ENCODE data around the gene CASP7. TPM values are rescaled to one million over a fixed set of nuclear protein-coding genes. Genes with fewer than 3 reads are reported as not detected.

The CASP7 gene
- total RNA-seq, result 1 to 10 TPM; 7.2 to 9.5 TPM

- DNase-seq (ENCODE audit: low spot score), result peak; percentile 84
- TF ChIP-seq CTCF (IDR thresholded peaks at IDR 0.05), result no peak
- H3K27ac ChIP-seq, result peak within 1 kb of the TSS; percentile 91 to 99
- H3K27me3 ChIP-seq, result no peaks in the 10 kb centered on the region
- H3K4me1 ChIP-seq, result peaks cover 0 to 19% of the 10 kb centered on the region in 2 donors
- H3K9me3 ChIP-seq, result peaks cover 0 to 2% of the 10 kb centered on the region in 2 donors
- peak within 1 kb of the TSS; percentile 98 for H3K4me3 ChIP-seq
- no peaks in the 10 kb centered on the region for H3K36me3 ChIP-seq
These were observed at the start of gene CASP7 for GRCh38 chr10:113679463-113680189. Gene CASP7, plus strand, starts transcription at chr10:113679912. Its CDS starts 17,582 bp downstream, at chr10:113697494.

DNA sequence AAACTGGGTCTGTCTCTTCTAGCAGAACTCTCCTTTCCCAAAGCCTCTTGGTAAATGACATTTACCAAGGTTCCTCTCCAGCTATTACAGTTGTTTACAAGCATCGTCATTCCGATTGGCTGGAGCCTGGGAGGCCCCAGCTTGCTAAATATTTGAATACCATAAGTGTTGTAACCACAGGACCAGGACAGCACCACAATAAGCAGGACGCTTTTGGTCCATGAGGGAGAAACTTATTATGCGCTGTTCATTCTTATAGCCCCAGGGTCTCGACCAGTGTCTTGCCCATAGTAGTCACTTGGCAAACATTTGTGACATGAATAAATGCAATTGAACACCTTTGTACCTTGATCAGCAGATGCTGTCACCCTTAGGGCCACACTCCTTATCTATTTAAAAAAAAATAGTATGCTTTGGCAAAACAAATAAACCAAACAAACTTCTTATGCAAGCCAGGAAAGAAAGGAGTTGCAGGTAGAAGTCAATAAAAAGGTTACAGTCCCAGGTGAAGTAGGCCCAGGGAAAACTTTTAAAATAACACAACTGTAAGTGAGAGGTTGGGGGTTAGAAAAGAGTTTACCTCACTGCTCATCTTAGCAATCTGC is 48.7 kb upstream of the CASP7 start:
- Histone ChIP-seq H3K36me3 (peaks cover 72% of the 10 kb centered on the region), H3K4me3 (no peak overlapping the region), H3K4me1 (peaks cover 0 to 31% of the 10 kb centered on the region in 2 donors), H3K27me3 (no peaks in the 10 kb centered on the region), H3K27ac (peak overlapping the region in 1 of 2 donors; percentile 25), H3K9me3 (no peaks in the 10 kb centered on the region)
- DNase-seq (ENCODE audit: low spot score), result no peak
- no peak for TF ChIP-seq CTCF (IDR thresholded peaks at IDR 0.05)

GRCh38 chr10:113631684-113632367 is 47.9 kb upstream of the CASP7 start:
- H3K9me3 ChIP-seq, result no peaks in the 10 kb centered on the region
- peaks cover 0 to 23% of the 10 kb centered on the region in 2 donors for H3K4me1 ChIP-seq
- no peak overlapping the region for H3K4me3 ChIP-seq
- peak overlapping the region in 1 of 2 donors; percentile 25 for H3K27ac ChIP-seq
- peaks cover 74% of the 10 kb centered on the region for H3K36me3 ChIP-seq
- no peak for DNase-seq (ENCODE audit: low spot score)
- H3K27me3 ChIP-seq, result no peaks in the 10 kb centered on the region
- TF ChIP-seq CTCF (IDR thresholded peaks at IDR 0.05), result no peak

DNA sequence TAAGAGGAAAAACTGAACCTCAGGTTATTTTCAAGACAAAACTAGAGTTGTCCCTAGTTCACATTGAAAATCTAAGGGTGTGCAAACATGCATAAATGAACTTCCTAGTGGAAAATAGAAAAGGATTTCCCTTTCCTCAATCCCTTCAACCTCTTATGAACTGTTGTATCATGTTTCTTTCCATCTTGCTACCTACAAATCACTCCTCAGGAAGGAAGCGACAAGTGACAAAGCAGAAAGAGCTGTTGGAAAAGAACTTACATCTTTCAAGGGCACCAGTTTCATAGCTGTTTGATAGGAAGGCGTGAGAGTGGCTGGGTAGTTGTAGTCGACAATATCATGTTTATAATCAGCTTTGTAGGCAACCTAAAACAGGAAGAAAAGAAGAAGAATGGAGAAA is 39.7 kb upstream of the CASP7 start:
- H3K4me3 ChIP-seq, result no peak overlapping the region
- H3K36me3 ChIP-seq, result peaks cover 50% of the 10 kb centered on the region
- no peak for DNase-seq (ENCODE audit: low spot score)
- no peaks in the 10 kb centered on the region for H3K27me3 ChIP-seq
- H3K4me1 ChIP-seq, result peaks cover 0 to 25% of the 10 kb centered on the region in 2 donors
- H3K9me3 ChIP-seq, result no peaks in the 10 kb centered on the region
- peak overlapping the region; percentile 14 to 39 for H3K27ac ChIP-seq
- no peak for TF ChIP-seq CTCF (IDR thresholded peaks at IDR 0.05)

DNA sequence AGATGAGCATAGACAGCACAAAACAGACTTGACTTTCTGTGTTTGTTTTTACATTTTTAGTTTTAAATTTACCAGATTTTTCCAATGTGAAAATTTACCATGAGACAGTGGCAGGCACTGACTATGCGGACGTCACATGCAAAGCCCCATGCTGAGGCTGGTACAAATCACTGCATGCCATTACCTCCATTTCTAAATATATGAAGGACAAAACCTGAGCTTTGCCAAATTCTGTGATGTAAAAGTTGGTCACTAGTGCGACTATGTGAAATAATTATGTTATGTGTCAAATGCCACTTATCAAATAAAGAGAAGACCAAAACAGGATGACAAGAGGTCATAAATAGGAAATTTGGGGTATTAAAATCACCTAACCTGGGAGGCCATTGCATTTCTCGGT is 38.0 kb upstream of the CASP7 start:
- Histone ChIP-seq H3K4me3 (no peak overlapping the region), H3K36me3 (peaks cover 46% of the 10 kb centered on the region), H3K27ac (peak overlapping the region in 1 of 2 donors; percentile 87), H3K27me3 (no peaks in the 10 kb centered on the region), H3K4me1 (peaks cover 0 to 37% of the 10 kb centered on the region in 2 donors), H3K9me3 (no peaks in the 10 kb centered on the region)
- DNase-seq (ENCODE audit: low spot score), result no peak
- TF ChIP-seq CTCF (IDR thresholded peaks at IDR 0.05), result no peak
